Lung (tissue), 13 donors: ENCODE data around the gene FKBP10. TPM values are rescaled to one million over a fixed set of nuclear protein-coding genes. Genes with fewer than 3 reads are reported as not detected.

Source experiments
- ATAC-seq: fragments of 200-7000 bp; cut with Tn5 transposase; one replicate; pipeline ENCODE4 v1.9.1; 2020; ENCODE audit warnings: moderate number of reproducible peaks; ENCODE audit not compliant: insufficient read depth, low FRiP score
- DNase-seq, 3 donors: peaks; one replicate each; pipeline ENCODE4 v3.0.0-alpha.2; 2013 to 2017
- H3K27ac ChIP-seq, 2 donors: one replicate each; pipeline ENCODE4 v1.5.1; 2013; ENCODE audit warnings: mild to moderate bottlenecking in 2 of 2, moderate library complexity in 2 of 2, control low read depth in 1 of 2, inconsistent platforms in 1 of 2, low read depth in 1 of 2, low read length in 1 of 2
- H3K27me3 ChIP-seq, 3 donors: one replicate each; pipeline ENCODE4 v1.5.1; 2013; ENCODE audit warnings: low read length in 2 of 3; ENCODE audit not compliant: control insufficient read depth in 3 of 3, insufficient read depth in 3 of 3
- H3K36me3 ChIP-seq, 4 donors: one replicate each; pipeline ENCODE4 v1.5.1; 2013; ENCODE audit warnings: low read length in 4 of 4, mild to moderate bottlenecking in 1 of 4, moderate library complexity in 1 of 4; ENCODE audit not compliant: control insufficient read depth in 4 of 4, insufficient read depth in 4 of 4
- H3K4me1 ChIP-seq, 5 donors: one replicate each; pipeline ENCODE4 v1.5.1; 2013; ENCODE audit warnings: low read length in 5 of 5, mild to moderate bottlenecking in 2 of 5, moderate library complexity in 1 of 5; ENCODE audit not compliant: control insufficient read depth in 5 of 5, insufficient read depth in 5 of 5
- H3K4me3 ChIP-seq: one replicate; pipeline ENCODE4 v1.5.1; 2013; ENCODE audit warnings: mild to moderate bottlenecking, control low read depth, moderate library complexity
- H3K9ac ChIP-seq, 2 donors: one replicate each; pipeline ENCODE4 v1.5.1; 2013; ENCODE audit warnings: low read length in 2 of 2, control low read depth in 1 of 2; ENCODE audit not compliant: insufficient read depth in 1 of 2
- H3K9me3 ChIP-seq, 4 donors: one replicate each; pipeline ENCODE4 v1.5.1; 2013; ENCODE audit warnings: low read length in 3 of 4, mild to moderate bottlenecking in 1 of 4, moderate library complexity in 1 of 4; ENCODE audit not compliant: control insufficient read depth in 4 of 4, insufficient read depth in 3 of 4
- CTCF ChIP-seq: IDR thresholded peaks from 2 replicates; pipeline ENCODE4 v1.5.1; 2012; ENCODE audit warnings: mild to moderate bottlenecking; ENCODE audit errors: control extremely low read depth, extremely low read depth
- WGBS, 2 donors: extraction: QIAGEN DNeasy Blood & Tissue Kit; methylation state at CpG; one replicate each; pipeline ENCODE4 v1.1.7; 2013; 5-methylcytosine and 5-hydroxymethylcytosine counted together
- polyA plus RNA-seq, 2 donors: library from polyadenylated mRNA; stranded (reverse); fragments of 200-250 nt; gene quantifications; one replicate each; pipeline ENCODE4 v1.2.1, GENCODE V29; 2013
- small RNA-seq: library from RNA; depleted of rRNA; stranded (forward); fragments of <200 nt; gene quantifications from one replicate; pipeline ENCODE3, GENCODE V24; 2014; ENCODE audit warnings: low replicate concordance
- total RNA-seq, 2 donors: library from RNA; depleted of rRNA in 1 of 2; stranded (reverse); fragments of >200 nt in 1 of 2; gene quantifications; one replicate each; pipeline ENCODE4 v1.2.1, GENCODE V29; 2014 to 2021
- donor health status: control.
- donor health status: control.
- donor health status: Bipolar disorder and iron deficiency.
- donor health status: healthy.
- donor health status: DM: yes; HTN: yes; CAD: no.

The FKBP10 gene
- total and polyA plus RNA-seq, 4 donors: 32.6 to 64.4 (median 48.3) TPM

GRCh38 chr17:41870627-41871026 lies 57.8 kb downstream of the FKBP10 start:
- Histone ChIP-seq H3K9ac (no peak overlapping the region), H3K4me1 (peaks cover 0 to 2% (median 0%) of the 10 kb centered on the region in 5 donors), H3K36me3 (peaks cover 13 to 40% (median 24%) of the 10 kb centered on the region in 4 donors), H3K4me3 (no peak overlapping the region), H3K9me3 (no peaks in the 10 kb centered on the region), H3K27me3 (no peaks in the 10 kb centered on the region), H3K27ac (no peak overlapping the region)
- no peak for TF ChIP-seq CTCF
- ATAC-seq (no peak), DNase-seq (no peak)
- WGBS, 2 donors: 88 to 91% methylated on average over 7 of the region's 7 CpGs

- WGBS, 2 donors: 96 to 97% methylated on average over 10 of the region's 10 CpGs
- Histone ChIP-seq H3K9me3 (no peaks in the 10 kb centered on the region), H3K4me1 (peaks cover 0 to 2% (median 0%) of the 10 kb centered on the region in 5 donors), H3K4me3 (no peak overlapping the region), H3K36me3 (peaks cover 13 to 40% (median 24%) of the 10 kb centered on the region in 4 donors), H3K27ac (no peak overlapping the region), H3K9ac (no peak overlapping the region), H3K27me3 (no peaks in the 10 kb centered on the region)
- no peak for DNase-seq
- no peak for TF ChIP-seq CTCF
- no peak for ATAC-seq
Observed at GRCh38 chr17:41871789-41872188, 59.0 kb downstream of the FKBP10 start.

Small RNA genes within 50 kb of the gene (small RNA-seq; reads per million reads assigned to genes)
- gene AC125257.2: not detected

Other genes with a start within 250 kb of the FKBP10 start
- not detected for gene KRT9, start 240.9 kb upstream of the FKBP10 start, total RNA-seq
- not detected for gene KRT9, start 240.9 kb upstream of the FKBP10 start, polyA plus RNA-seq
- gene KRT14, start 226.1 kb upstream of the FKBP10 start, total RNA-seq: under 1 TPM in 1 of 2 donors, not detected in 1; 0.71 TPM
- gene KRT14, start 226.1 kb upstream of the FKBP10 start, polyA plus RNA-seq: under 1 TPM; 0.37 to 0.63 TPM
- gene KRT16, start 200.2 kb upstream of the FKBP10 start, total RNA-seq: under 1 TPM in 1 of 2 donors, not detected in 1; 0.28 TPM
- under 1 TPM; 0.10 to 0.18 TPM for gene KRT16, start 200.2 kb upstream of the FKBP10 start, polyA plus RNA-seq
- 10 to 100 TPM; 39.8 to 45.4 TPM for gene KRT17, start 188.4 kb upstream of the FKBP10 start, total RNA-seq
- 10 to 100 TPM; 27.3 to 47.2 TPM for gene KRT17, start 188.4 kb upstream of the FKBP10 start, polyA plus RNA-seq
- gene EIF1, start 124.1 kb upstream of the FKBP10 start, total RNA-seq: 100 to 1,000 TPM; 381 to 872 TPM
- gene EIF1, start 124.1 kb upstream of the FKBP10 start, polyA plus RNA-seq: 100 to 1,000 TPM; 485 to 867 TPM
- not detected for gene GAST, start 100.7 kb upstream of the FKBP10 start, total RNA-seq
- gene GAST, start 100.7 kb upstream of the FKBP10 start, polyA plus RNA-seq: not detected
- gene HAP1, start 78.4 kb upstream of the FKBP10 start, total RNA-seq: under 1 TPM; 0.21 to 0.26 TPM
- gene HAP1, start 78.4 kb upstream of the FKBP10 start, polyA plus RNA-seq: under 1 TPM; 0.07 to 0.57 TPM
- gene JUP, start 26.3 kb upstream of the FKBP10 start, total RNA-seq: 100 to 1,000 TPM; 118 to 150 TPM
- 10 to 100 TPM; 60.9 to 83.6 TPM for gene JUP, start 26.3 kb upstream of the FKBP10 start, polyA plus RNA-seq
- gene P3H4, start 1.1 kb upstream of the FKBP10 start, total RNA-seq: 10 to 100 TPM; 12.3 to 13.2 TPM
- gene P3H4, start 1.1 kb upstream of the FKBP10 start, polyA plus RNA-seq: 1 to 10 TPM; 6.8 to 9.6 TPM
- gene NT5C3B, start 23.2 kb downstream of the FKBP10 start, total RNA-seq: 10 to 100 TPM; 36.5 to 39.4 TPM
- gene NT5C3B, start 23.2 kb downstream of the FKBP10 start, polyA plus RNA-seq: 10 to 100 TPM; 34.9 to 68.5 TPM
- under 1 TPM in 1 of 2 donors, not detected in 1; 0.09 TPM for gene KLHL10, start 24.8 kb downstream of the FKBP10 start, total RNA-seq
- gene KLHL10, start 24.8 kb downstream of the FKBP10 start, polyA plus RNA-seq: under 1 TPM; 0.08 to 0.12 TPM
- 10 to 100 TPM; 12.2 to 27.7 TPM for gene KLHL11, start 52.4 kb downstream of the FKBP10 start, total RNA-seq
- 1 to 10 TPM in 1 of 2 donors, under 1 TPM in 1; 0.63 to 1.4 TPM for gene KLHL11, start 52.4 kb downstream of the FKBP10 start, polyA plus RNA-seq
- 100 to 1,000 TPM in 1 of 2 donors, 10 to 100 TPM in 1; 75.5 to 158 TPM for gene ACLY, start 105.9 kb downstream of the FKBP10 start, total RNA-seq
- gene ACLY, start 105.9 kb downstream of the FKBP10 start, polyA plus RNA-seq: 10 to 100 TPM; 27.5 to 82.6 TPM
- gene ODAD4, start 117.6 kb downstream of the FKBP10 start, total RNA-seq: 10 to 100 TPM; 12.5 to 16.7 TPM
- 1 to 10 TPM; 5.4 to 6.0 TPM for gene ODAD4, start 117.6 kb downstream of the FKBP10 start, polyA plus RNA-seq
- gene CNP, start 153.8 kb downstream of the FKBP10 start, total RNA-seq: 10 to 100 TPM; 34.8 to 53.5 TPM
- 10 to 100 TPM; 32.3 to 33.1 TPM for gene CNP, start 153.8 kb downstream of the FKBP10 start, polyA plus RNA-seq
- 10 to 100 TPM; 84.1 to 89.3 TPM for gene DNAJC7, start 204.4 kb downstream of the FKBP10 start, total RNA-seq
- 10 to 100 TPM; 66.2 to 81.8 TPM for gene DNAJC7, start 204.4 kb downstream of the FKBP10 start, polyA plus RNA-seq
- 10 to 100 TPM; 29.2 to 32.0 TPM for gene NKIRAS2, start 207.1 kb downstream of the FKBP10 start, total RNA-seq
- 10 to 100 TPM; 32.7 to 44.2 TPM for gene NKIRAS2, start 207.1 kb downstream of the FKBP10 start, polyA plus RNA-seq
- 1 to 10 TPM; 1.7 to 3.6 TPM for gene C17orf113, start 237.6 kb downstream of the FKBP10 start, total RNA-seq
- under 1 TPM; 0.38 to 0.71 TPM for gene C17orf113, start 237.6 kb downstream of the FKBP10 start, polyA plus RNA-seq